Adrenal gland (tissue), 12 donors: Measurements from ENCODE around the gene OR8B8. TPM values are rescaled to one million over a fixed set of nuclear protein-coding genes. Genes with fewer than 3 reads are reported as not detected.

Source experiments
- DNase-seq, 7 donors: peaks; one replicate each; pipeline ENCODE4 v3.0.0-alpha.2; 2019 to 2020
- H3K27ac ChIP-seq, 5 donors: fragments of 200-600 bp; sonication (generic) in 4 of 5; 1 replicate in 3 of 5; 2 replicates in 2 of 5; pipeline versions ENCODE4 v1.5.1 to v1.8.0; 2016 to 2020; ENCODE audit warnings: mild to moderate bottlenecking in 1 of 5
- H3K27me3 ChIP-seq: fragments of 200-600 bp; 2 replicates; pipeline ENCODE4 v1.8.0; 2021
- H3K36me3 ChIP-seq, 2 donors: fragments of 200-600 bp; replicated peaks in 1 of 2; 1 replicate in 1 of 2; 2 replicates in 1 of 2; pipeline versions ENCODE4 v1.5.1 to v1.8.0; 2018 to 2022
- H3K4me1 ChIP-seq, 2 donors: fragments of 200-600 bp; replicated peaks in 1 of 2; 1 replicate in 1 of 2; 2 replicates in 1 of 2; pipeline versions ENCODE4 v1.5.1 to v1.8.0; 2018 to 2021
- H3K4me3 ChIP-seq, 4 donors: fragments of 200-600 bp; sonication (generic) in 3 of 4; one replicate each; pipeline ENCODE4 v1.5.1; 2016 to 2018
- H3K9me3 ChIP-seq, 3 donors: fragments of 200-600 bp; sonication (generic) in 1 of 3; replicated peaks in 1 of 3; 1 replicate in 2 of 3; 2 replicates in 1 of 3; pipeline versions ENCODE4 v1.5.1 to v1.8.0; 2016 to 2021
- CTCF ChIP-seq, 6 experiments: fragments of 450-650 bp in 4 of 6; fragments of 200-600 bp in 2 of 6; sonication (generic) in 1 of 6; IDR thresholded peaks; 1 replicate in 5 of 6; 2 replicates in 1 of 6; pipeline versions ENCODE4 v1.5.1 to v1.8.0; 2016 to 2021; ENCODE audit warnings: antibody characterized with exemption in 6 of 6, mild to moderate bottlenecking in 2 of 6, moderate library complexity in 1 of 6
- POLR2A ChIP-seq, 2 donors: fragments of 450-650 bp; IDR thresholded peaks; one replicate each; pipeline ENCODE4 v1.6.1; 2017; ENCODE audit warnings: antibody characterized with exemption in 2 of 2, mild to moderate bottlenecking in 2 of 2, moderate library complexity in 1 of 2
- WGBS, 4 donors: extraction: QIAGEN DNeasy Blood & Tissue Kit in 2 of 4; methylation state at CpG; one replicate each; pipeline versions ENCODE4 v1.1.5 to v1.1.7; 2013 to 2017; 5-methylcytosine and 5-hydroxymethylcytosine counted together
- intact Hi-C, 2 donors: fragments of 100-400 bp; cut with DNase I; formaldehyde crosslinking; loops; one replicate each; pipeline versions ENCODE4 v1.14.1 to v1.15.0; 2022 to 2023
- polyA plus RNA-seq, 3 donors: library from polyadenylated mRNA; stranded (reverse); fragments of 200-250 nt in 2 of 3; fragments of 350-450 nt in 1 of 3; fragmentation: Illumina TruSeq in 1 of 3; extraction: RNeasy Lipid Tissue Mini Kit (QIAGEN cat#74804) in 1 of 3; gene quantifications; one replicate each; pipeline ENCODE4 v1.2.3, GENCODE V29; 2013 to 2014
- total RNA-seq, 9 donors: library from RNA; depleted of rRNA in 4 of 9; stranded (reverse); fragments of >200 nt in 4 of 9; fragments of 120-200 nt in 1 of 9; fragmentation: NEBNext Ultra II Directional in 1 of 9; extraction: Animal tissue kit (Norgen Biotek cat#: 25700) in 1 of 9; gene quantifications; one replicate each; pipeline versions ENCODE4 v1.1.0 to v1.2.4, GENCODE V29; 2013 to 2023
- donor health status: healthy with polysubstance abuse.
- donor health status: Bipolar disorder and iron deficiency.
- donor health status: DM: yes; HTN: yes; CAD: no.
- donor health status: DM: no; HTN: no; CAD: no.
- donor health status: DM: no; HTN: no; CAD: no.
- donor health status: DM: yes; HTN: yes; CAD: no.

Gene OR8B8
- total and polyA plus RNA-seq, 12 donors = not detected

DNA sequence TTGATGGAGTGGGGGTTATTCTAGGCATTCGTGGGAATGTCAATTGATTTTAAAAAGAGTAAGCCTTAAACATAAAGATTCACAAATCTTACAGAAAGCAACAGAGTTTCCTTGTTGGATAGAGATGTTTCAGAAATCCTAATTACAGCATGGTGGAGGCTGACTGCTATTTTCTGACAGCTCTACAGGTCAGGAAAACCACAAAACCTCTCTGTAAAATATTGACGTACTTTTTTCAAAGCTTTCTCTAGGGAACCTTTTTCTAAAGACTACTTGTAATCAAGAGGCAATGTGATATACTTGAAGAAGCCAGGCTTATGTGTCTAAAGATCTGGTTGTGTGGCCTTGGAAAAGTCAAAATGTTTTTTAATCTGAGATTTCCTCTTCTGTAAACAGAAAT lies 9.1 kb upstream of the OR8B8 start:
- no peaks in the 10 kb centered on the region for H3K36me3 ChIP-seq
- WGBS, 4 donors = 19 to 49% (median 46%) methylated on average over 2 of the region's 2 CpGs
- peaks cover 0 to 6% (median 0%) of the 10 kb centered on the region in 3 donors for H3K9me3 ChIP-seq
- no peak overlapping the region for H3K4me3 ChIP-seq
- H3K4me1 ChIP-seq = no peaks in the 10 kb centered on the region
- no peaks in the 10 kb centered on the region for H3K27me3 ChIP-seq
- no peak for DNase-seq
- TF ChIP-seq POLR2A (IDR thresholded peaks at IDR 0.05) (no peak), CTCF (IDR thresholded peaks at IDR 0.05) (no peak)
- H3K27ac ChIP-seq = no peak overlapping the region
- intact Hi-C loops = no loop called here

- WGBS, 4 donors = 60 to 71% (median 65%) methylated on average over 1 of the region's 1 CpG
Measured at GRCh38 chr11:124446916-124447315, 1.4 kb upstream of the OR8B8 start.

GRCh38 chr11:124442847-124443246 lies 2.6 kb downstream of the OR8B8 start:
- Histone ChIP-seq H3K9me3 (no peaks in the 10 kb centered on the region), H3K4me3 (no peak overlapping the region), H3K27me3 (peaks cover 4% of the 10 kb centered on the region), H3K36me3 (no peaks in the 10 kb centered on the region), H3K4me1 (no peaks in the 10 kb centered on the region), H3K27ac (no peak overlapping the region)
- no peak for DNase-seq
- TF ChIP-seq CTCF (IDR thresholded peaks at IDR 0.05) (no peak), POLR2A (IDR thresholded peaks at IDR 0.05) (no peak)
- WGBS, 4 donors = 45 to 61% (median 53%) methylated on average over 2 of the region's 2 CpGs
- intact Hi-C loops = no loop called here

More at GRCh38 chr11:124446916-124447315, 1.4 kb upstream of the OR8B8 start:
- Histone ChIP-seq H3K4me3 (no peak overlapping the region), H3K9me3 (peaks cover 0 to 6% (median 0%) of the 10 kb centered on the region in 3 donors), H3K27ac (no peak overlapping the region), H3K4me1 (no peaks in the 10 kb centered on the region), H3K36me3 (no peaks in the 10 kb centered on the region), H3K27me3 (no peaks in the 10 kb centered on the region)
- TF ChIP-seq POLR2A (IDR thresholded peaks at IDR 0.05) (no peak), CTCF (IDR thresholded peaks at IDR 0.05) (no peak)
- DNase-seq = no peak
- intact Hi-C loops = no loop called here

GRCh38 chr11:124442442-124442841 lies 3.1 kb downstream of the OR8B8 start:
- no peak for DNase-seq
- no peak for TF ChIP-seq CTCF (IDR thresholded peaks at IDR 0.05)
- TF ChIP-seq POLR2A (IDR thresholded peaks at IDR 0.05) = no peak
- Histone ChIP-seq H3K9me3 (no peaks in the 10 kb centered on the region), H3K4me3 (no peak overlapping the region), H3K4me1 (no peaks in the 10 kb centered on the region), H3K27ac (no peak overlapping the region), H3K27me3 (peaks cover 4% of the 10 kb centered on the region), H3K36me3 (no peaks in the 10 kb centered on the region)
- intact Hi-C loops = no loop called here
- 35 to 43% (median 39%) methylated on average over 6 of the region's 6 CpGs for WGBS, 4 donors
